ENCODE results near the gene PFDN2.

DNA sequence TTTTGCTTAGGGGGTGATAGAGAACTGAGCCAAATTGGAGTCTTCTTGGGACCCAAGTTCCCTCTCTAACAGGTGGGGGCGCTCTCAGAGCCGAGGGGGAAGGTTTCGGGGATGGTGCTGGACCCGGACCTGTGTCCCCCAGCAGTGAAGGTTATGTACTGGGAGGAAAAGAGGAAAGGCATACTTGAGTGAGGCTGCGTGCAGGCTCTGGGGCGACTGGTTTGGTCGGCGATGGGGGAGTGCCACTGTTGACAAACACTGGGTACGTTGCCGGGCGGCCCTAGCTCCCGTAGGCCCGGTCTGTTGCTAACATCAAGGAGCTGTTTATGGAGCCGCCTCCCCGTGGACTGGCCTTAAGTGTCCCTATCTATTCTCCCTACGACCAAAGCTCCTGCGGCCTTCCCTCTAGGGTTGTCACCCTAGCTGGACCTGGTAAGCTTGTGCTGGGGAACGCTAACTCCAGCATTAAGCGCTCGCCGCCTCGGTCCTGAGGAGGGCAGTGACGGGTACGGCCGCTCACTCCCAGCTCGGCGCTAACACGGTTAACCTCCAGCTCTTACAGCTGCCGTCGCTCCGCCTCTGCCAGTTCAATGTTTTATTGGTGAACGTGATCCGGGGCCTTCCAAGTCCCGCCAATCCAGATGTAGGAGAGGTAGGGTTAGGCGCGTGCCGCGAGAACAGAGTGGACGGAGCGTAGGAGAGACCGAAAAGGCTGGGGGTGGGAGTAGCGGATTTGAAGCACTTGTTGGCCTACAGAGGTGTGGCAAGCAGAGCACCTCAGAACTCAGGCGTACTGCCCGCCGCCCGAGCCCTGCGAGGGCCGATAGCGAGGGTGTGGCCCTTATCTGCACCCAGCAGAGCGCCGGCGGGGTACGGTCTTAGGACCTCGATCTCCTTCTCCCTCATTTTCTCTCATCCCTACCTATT lies 48.2 kb upstream of the PFDN2 start, which contains the start of gene PPOX:
- TF ChIP-seq NFYB (IDR thresholded peaks at IDR 0.05; ENCODE audit: insufficient read depth, low read depth, low read length) (peak; percentile 94), FOXM1 (IDR thresholded peaks at IDR 0.05; ENCODE audit: low read depth, low read length) (peak; percentile 11; the same call in 1 of the 2 replicates), SUPT20H (IDR thresholded peaks at IDR 0.05; ENCODE audit: borderline replicate concordance, control insufficient read depth, low read depth, low read length) (no peak)
- TF ChIP-seq, protein P1, sequence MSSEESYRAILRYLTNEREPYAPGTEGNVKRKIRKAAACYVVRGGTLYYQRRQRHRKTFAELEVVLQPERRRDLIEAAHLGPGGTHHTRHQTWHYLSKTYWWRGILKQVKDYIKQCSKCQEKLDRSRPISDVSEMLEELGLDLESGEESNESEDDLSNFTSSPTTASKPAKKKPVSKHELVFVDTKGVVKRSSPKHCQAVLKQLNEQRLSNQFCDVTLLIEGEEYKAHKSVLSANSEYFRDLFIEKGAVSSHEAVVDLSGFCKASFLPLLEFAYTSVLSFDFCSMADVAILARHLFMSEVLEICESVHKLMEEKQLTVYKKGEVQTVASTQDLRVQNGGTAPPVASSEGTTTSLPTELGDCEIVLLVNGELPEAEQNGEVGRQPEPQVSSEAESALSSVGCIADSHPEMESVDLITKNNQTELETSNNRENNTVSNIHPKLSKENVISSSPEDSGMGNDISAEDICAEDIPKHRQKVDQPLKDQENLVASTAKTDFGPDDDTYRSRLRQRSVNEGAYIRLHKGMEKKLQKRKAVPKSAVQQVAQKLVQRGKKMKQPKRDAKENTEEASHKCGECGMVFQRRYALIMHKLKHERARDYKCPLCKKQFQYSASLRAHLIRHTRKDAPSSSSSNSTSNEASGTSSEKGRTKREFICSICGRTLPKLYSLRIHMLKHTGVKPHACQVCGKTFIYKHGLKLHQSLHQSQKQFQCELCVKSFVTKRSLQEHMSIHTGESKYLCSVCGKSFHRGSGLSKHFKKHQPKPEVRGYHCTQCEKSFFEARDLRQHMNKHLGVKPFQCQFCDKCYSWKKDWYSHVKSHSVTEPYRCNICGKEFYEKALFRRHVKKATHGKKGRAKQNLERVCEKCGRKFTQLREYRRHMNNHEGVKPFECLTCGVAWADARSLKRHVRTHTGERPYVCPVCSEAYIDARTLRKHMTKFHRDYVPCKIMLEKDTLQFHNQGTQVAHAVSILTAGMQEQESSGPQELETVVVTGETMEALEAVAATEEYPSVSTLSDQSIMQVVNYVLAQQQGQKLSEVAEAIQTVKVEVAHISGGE (CRISPR knock-in tag; IDR thresholded peaks at IDR 0.05) = no peak
- TF ChIP-seq, protein P2, sequence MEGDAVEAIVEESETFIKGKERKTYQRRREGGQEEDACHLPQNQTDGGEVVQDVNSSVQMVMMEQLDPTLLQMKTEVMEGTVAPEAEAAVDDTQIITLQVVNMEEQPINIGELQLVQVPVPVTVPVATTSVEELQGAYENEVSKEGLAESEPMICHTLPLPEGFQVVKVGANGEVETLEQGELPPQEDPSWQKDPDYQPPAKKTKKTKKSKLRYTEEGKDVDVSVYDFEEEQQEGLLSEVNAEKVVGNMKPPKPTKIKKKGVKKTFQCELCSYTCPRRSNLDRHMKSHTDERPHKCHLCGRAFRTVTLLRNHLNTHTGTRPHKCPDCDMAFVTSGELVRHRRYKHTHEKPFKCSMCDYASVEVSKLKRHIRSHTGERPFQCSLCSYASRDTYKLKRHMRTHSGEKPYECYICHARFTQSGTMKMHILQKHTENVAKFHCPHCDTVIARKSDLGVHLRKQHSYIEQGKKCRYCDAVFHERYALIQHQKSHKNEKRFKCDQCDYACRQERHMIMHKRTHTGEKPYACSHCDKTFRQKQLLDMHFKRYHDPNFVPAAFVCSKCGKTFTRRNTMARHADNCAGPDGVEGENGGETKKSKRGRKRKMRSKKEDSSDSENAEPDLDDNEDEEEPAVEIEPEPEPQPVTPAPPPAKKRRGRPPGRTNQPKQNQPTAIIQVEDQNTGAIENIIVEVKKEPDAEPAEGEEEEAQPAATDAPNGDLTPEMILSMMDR (IDR thresholded peaks at IDR 0.05 in 2 of 3, conservative IDR thresholded peaks at IDR 0.05 in 1 of 3; ENCODE audit: control insufficient read depth in 2 of 3, extremely low read depth in 1 of 3, insufficient read depth in 1 of 3, low read depth in 3 of 3, low read length in 3 of 3) = peak; percentile 50 to 67 (median 61)
- TF ChIP-seq, protein P3, sequence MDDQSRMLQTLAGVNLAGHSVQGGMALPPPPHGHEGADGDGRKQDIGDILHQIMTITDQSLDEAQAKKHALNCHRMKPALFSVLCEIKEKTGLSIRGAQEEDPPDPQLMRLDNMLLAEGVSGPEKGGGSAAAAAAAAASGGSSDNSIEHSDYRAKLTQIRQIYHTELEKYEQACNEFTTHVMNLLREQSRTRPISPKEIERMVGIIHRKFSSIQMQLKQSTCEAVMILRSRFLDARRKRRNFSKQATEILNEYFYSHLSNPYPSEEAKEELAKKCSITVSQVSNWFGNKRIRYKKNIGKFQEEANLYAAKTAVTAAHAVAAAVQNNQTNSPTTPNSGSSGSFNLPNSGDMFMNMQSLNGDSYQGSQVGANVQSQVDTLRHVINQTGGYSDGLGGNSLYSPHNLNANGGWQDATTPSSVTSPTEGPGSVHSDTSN (IDR thresholded peaks at IDR 0.05; ENCODE audit: insufficient replicate concordance, low read depth, low read length) = peak; percentile 14
